ENCODE measurements around the gene TREH. TPM values are rescaled to one million over a fixed set of nuclear protein-coding genes. Genes with fewer than 3 reads are reported as not detected.

The TREH gene
- total and polyA plus RNA-seq, 2 of the 8 experiments (the other 6 are each of a cell fraction or from before 2014, with no cell fraction given): 0.03 TPM; not detected in 1

- Histone ChIP-seq H2AFZ (ENCODE audit: low read length) (no peak overlapping the region), H2BK15ac (ENCODE audit: low read length) (peak overlapping the region; percentile 31; the same call in 1 of the 2 replicates), H3K4me1 (replicated peaks in 1 of 4; ENCODE audit: control insufficient read depth in 3 of 4, insufficient read depth in 4 of 4, low read length in 3 of 4) (peaks cover 0 to 24% (median 17%) of the 10 kb centered on the region in 4 experiments; a peak in 6 of 7 replicates)
Observed at GRCh38 chr11:118691926-118692830, 12.7 kb upstream of the TREH start.

More at GRCh38 chr11:118691926-118692830, 12.7 kb upstream of the TREH start:
- H3K4me2 ChIP-seq (ENCODE audit: insufficient read depth in 1 of 2, low read depth in 2 of 2, low read length in 2 of 2): no peak overlapping the region
- H3K4me3 ChIP-seq (ENCODE audit: extremely low read depth in 1 of 4, insufficient read depth in 2 of 4, low read depth in 3 of 4, low read length in 4 of 4): no peak overlapping the region
- no peaks in the 10 kb centered on the region for H3K23me2 ChIP-seq (ENCODE audit: low read depth, low read length)
- H3K36me3 ChIP-seq (ENCODE audit: control insufficient read depth in 2 of 4, insufficient read depth in 4 of 4, low read length in 3 of 4): no peaks in the 10 kb centered on the region
- H2BK5ac ChIP-seq (ENCODE audit: low read depth, low read length): peak overlapping the region; percentile 84; the same call in 1 of the 2 replicates
- H3K9me3 ChIP-seq (ENCODE audit: insufficient read depth in 2 of 2, low read depth in 1 of 2, low read length in 1 of 2): no peaks in the 10 kb centered on the region; a peak in 1 of 4 replicates
- no peaks in the 10 kb centered on the region for H3K79me1 ChIP-seq (ENCODE audit: low read depth, low read length)
- FAIRE-seq (no peak), DNase-seq (ENCODE audit: low read depth in 1 of 2, low spot score in 2 of 2) (no peak)
- no peak overlapping the region for H3K14ac ChIP-seq (ENCODE audit: insufficient read length)
- ChIA-PET CTCF (ENCODE audit: partially characterized antibody) (interaction anchor here (0.6 to 11.0 kb wide), 14 partner anchors 9 to 98 kb away, joined by 3 to 102 read pairs (median 5); no protein-coding TSS in a partner anchor), POLR2A (ENCODE audit: partially characterized antibody) (interaction anchor here (0.6 to 2.7 kb wide), 9 partner anchors 9 to 139 kb away, joined by 3 to 16 read pairs (median 5); partner anchors contain the start of gene DDX6)
- no peak overlapping the region for H2BK120ac ChIP-seq (replicated peaks; ENCODE audit: low read depth, low read length)
- 88% methylated on average over 15 of the region's 15 CpGs; no CpG with 5 or more reads in 1 of the 2 experiments for WGBS, 2 experiments (ENCODE audit: extremely low coverage in 1 of 2, insufficient coverage in 1 of 2, insufficient read length in 1 of 2, insufficient replicate concordance in 2 of 2, low coverage in 1 of 2, low lambda C conversion rate in 2 of 2, missing lambda C conversion rate in 1 of 2)
- no peak overlapping the region for H3K56ac ChIP-seq (replicated peaks; ENCODE audit: insufficient read length, low read depth, low read length)
- H4K20me1 ChIP-seq (replicated peaks in 1 of 2; ENCODE audit: control insufficient read depth in 1 of 2, insufficient read depth in 2 of 2, low read length in 2 of 2): no peaks in the 10 kb centered on the region
- H2BK20ac ChIP-seq (ENCODE audit: low read length): peak overlapping the region; percentile 53; the same call in 1 of the 2 replicates
- no peak overlapping the region for H4K5ac ChIP-seq (ENCODE audit: insufficient read length, low read depth, low read length)
- no peak overlapping the region for H3K4ac ChIP-seq (replicated peaks; ENCODE audit: insufficient read length, low read depth, low read length)
- no peaks in the 10 kb centered on the region for H3K79me2 ChIP-seq (ENCODE audit: control insufficient read depth in 1 of 2, insufficient read depth in 2 of 2, low read length in 2 of 2)
- H4K8ac ChIP-seq (ENCODE audit: extremely low read depth, insufficient read depth, low read length): no peak overlapping the region; the same call in 1 of the 2 replicates
- no peak overlapping the region for H2AK5ac ChIP-seq (ENCODE audit: low read depth, low read length)
- TF ChIP-seq KDM4A (IDR thresholded peaks at IDR 0.05; ENCODE audit: low read depth, low read length, severe bottlenecking) (no peak), RAD21 (IDR thresholded peaks at IDR 0.05 in 1 of 2, conservative IDR thresholded peaks at IDR 0.05 in 1 of 2; ENCODE audit: low read depth in 2 of 2, low read length in 2 of 2) (peak; percentile 33 to 53), USF2 (IDR thresholded peaks at IDR 0.05; ENCODE audit: low read length) (no peak), SRF (IDR thresholded peaks at IDR 0.05; ENCODE audit: low read depth, low read length) (no peak), CTCF (IDR thresholded peaks at IDR 0.05; ENCODE audit: control extremely low read depth in 1 of 3, insufficient read depth in 1 of 3, low read depth in 1 of 3, low read length in 3 of 3) (peak; percentile 27 to 42 (median 36); a peak in 3 of 4 replicates)
- peak overlapping the region; percentile 73 for H3K18ac ChIP-seq (ENCODE audit: extremely low read depth, low read length)
- no peak overlapping the region for H3K23ac ChIP-seq (ENCODE audit: insufficient read length)
- H3K27ac ChIP-seq (ENCODE audit: low read depth, low read length): no peak overlapping the region
- H2BK12ac ChIP-seq (ENCODE audit: low read depth, low read length): peak overlapping the region; percentile 84; the same call in 1 of the 2 replicates
- H4K91ac ChIP-seq (replicated peaks; ENCODE audit: insufficient read length, low read length): peak overlapping the region; percentile 5
- no peak overlapping the region for H3K9ac ChIP-seq (replicated peaks in 1 of 4; ENCODE audit: extremely low read depth in 1 of 4, low read depth in 3 of 4, low read length in 3 of 4)
- no peaks in the 10 kb centered on the region for H3K27me3 ChIP-seq (replicated peaks in 1 of 4; ENCODE audit: control insufficient read depth in 3 of 4, extremely low read depth in 1 of 4, insufficient read depth in 3 of 4, low read length in 3 of 4)
